Embryonic facial prominence (tissue), 1 donor: Measurements from ENCODE around the gene MPRIP.
"Not testable (repeated sequence)": the region's sequence is repeated elsewhere in the genome, so short reads cannot be mapped to it uniquely, and the experiment has no call there.

Experiments used
- DNase-seq: peaks from one replicate; pipeline ENCODE4 v3.0.0-alpha.2; 2016; ENCODE audit errors: extremely low spot score

Gene MPRIP

DNA sequence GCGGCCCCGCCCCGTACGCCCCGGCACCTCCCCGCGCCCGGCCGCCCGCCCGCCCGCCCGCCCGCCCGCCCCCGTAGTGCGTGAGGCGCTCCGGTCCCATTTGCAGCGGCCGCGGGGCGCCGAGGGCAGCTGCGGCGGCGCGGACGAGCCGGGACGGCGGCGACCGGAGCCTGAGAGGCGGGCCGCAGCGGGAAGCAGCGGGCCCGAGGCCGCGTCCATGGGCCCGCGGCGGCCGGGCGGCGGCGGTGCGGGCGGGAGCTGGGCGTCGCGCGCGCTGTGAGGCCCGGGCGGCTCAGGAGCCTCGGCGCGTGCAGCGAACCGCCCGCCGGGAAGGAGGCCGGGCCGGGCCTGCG, at the start of gene MPRIP:
MPRIP (plus strand) TSS at position 74 of the 353 bp plus-strand sequence. CDS start 392 bp downstream, outside the sequence.
- no peak for DNase-seq

DNA sequence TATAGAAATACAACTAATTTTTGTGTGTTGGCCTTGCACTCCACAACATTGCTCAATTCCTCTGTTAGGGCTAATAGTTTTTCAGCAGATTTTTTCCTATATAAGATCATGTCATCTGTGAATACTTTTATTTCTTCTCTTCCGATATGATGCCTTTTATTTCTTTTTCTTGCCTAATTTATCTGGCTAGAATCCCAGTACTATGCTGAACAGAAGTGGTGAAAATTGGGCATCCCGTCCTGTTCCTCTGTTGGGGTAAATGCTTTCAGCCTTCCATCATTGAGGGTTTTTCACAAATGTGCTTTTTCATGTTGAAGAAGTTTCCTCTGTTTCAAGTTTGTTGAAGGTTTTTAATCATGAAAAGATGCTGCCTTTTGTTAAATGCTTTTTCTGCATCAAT, 47.6 kb upstream of the MPRIP start:
- DNase-seq: no peak

DNA sequence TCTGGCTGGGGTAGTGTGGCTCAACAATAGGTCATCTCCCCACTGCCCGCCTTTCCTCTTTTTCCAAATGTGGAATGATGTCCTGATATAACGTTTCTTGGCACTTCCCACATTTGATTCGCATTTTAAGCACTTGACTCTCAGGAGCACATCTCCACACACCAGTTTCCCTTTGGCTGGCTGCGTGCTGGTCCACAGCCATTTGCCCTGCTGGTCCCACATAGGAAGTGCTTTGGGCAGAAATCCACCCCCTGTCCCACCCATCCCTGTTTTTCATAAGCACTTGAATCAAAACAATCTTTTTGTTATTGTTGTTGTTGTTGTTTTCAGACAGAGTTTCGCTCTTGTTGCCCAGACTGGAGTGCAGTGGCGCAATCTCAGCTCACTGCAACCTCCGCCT, 46.3 kb upstream of the MPRIP start:
- no peak for DNase-seq

- not testable (repeated sequence) for DNase-seq
These were observed 45.5 kb upstream of the MPRIP start for GRCh38 chr17:16996726-16997125.

DNA sequence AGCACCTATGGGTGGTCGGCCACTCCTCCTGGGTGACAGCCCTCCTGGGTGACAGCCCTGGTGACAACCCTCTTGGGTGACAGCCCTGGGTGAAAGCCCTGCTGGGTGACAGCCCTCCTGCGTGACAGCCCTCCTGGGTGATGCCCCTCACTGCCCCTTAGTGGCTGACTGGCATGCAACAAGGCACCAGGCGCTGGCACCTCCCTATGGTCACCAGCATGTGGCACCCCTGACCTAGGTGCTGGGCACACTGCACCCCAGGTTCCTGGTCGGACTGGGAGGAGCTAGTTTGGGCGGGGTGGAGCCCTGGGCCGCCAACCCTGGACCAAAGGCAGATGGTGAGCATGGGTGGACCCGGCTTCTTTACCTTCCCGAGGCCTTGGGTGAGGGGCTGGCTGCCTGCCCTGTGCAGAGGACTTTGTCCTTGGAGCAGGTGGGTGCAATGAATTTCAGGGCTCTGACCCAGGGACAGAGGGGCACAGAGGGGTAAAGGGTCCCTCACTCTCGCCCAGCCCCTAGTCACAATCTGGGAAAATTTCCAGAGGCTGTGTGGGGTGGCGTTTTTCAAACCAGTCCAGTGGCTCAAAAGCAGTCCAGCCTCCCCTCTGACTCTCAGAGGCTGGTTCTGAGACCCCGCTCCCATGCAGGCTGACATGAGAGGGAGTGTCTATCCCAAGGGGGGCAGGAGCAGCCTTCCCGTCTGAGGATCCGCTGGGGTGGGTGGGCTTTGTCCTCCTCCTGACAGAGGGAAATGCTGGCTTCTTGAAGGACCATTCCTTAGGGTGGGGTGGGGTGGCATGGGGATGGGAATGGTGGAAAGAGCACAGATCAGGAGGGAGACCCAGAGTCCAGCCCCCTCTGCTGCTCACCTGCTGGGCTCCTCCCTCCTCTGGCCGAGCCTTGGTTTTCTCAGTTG, 44.5 kb upstream of the MPRIP start:
- DNase-seq: no peak

DNA sequence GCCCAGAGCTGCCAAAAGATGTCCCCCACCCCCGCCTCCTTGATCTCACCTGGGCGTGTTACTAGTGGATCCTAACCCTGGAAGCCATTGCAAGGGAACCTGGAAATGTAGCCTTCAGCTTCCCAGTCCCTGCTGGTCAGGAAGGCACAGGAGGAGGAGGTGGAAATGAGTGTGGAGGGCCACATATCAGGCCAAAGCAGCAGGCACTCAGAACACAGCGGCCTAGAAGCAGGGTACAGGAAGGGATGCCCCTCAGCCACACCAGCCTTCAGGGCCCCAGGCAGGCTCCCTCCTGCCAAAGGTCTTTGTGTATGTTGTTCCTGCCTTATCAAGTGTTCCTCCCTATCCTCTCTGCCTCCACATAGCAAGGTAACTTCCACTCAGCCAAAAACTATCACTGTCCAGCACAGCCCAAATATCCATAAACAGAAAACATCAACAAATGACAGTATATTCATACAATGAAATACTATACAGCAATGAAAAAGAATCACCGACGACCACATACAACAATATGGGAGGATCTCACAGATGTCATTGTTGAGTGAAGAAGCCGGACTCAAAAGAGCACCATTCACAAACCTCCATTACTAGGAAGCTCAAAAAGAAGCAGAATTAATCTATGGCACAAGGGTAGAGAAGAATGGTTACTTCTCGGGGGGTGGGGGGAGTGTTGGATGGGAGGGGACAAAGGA, 42.2 kb upstream of the MPRIP start:
- DNase-seq: no peak

DNA sequence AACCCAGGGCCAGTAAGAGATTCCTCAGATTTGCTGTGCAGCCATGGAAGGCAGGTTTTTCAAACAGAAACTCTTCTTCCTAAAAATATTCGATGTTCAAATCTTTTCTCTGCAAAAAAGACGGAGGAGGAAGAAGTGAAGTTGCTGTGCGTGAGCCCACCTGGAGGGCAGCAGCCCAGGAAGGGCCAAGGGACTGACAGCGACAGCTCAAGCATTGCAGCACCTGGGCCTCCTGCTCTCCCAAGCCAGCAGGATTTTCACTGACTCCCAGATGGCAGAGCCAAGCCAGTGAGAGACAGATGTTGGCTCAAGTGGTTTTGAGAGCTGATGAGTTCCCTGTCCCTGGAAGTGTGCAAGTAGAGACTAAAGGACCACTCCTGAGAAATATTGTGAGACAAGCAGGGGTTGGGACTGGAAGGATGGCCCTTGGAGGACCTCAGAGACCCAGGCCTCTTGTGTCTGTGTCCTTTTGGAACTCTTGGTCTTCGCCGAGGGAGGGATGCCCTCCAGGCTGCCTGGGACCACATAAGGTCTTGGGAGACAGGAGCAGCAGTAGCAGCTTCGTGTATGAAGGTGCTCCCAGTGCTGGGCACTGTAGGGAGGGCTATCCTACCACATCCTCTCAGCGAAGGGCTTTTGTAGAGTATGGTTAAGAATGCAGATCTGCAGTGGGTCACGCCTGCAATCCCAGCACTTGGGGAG, 41.0 kb upstream of the MPRIP start:
- DNase-seq: no peak

DNA sequence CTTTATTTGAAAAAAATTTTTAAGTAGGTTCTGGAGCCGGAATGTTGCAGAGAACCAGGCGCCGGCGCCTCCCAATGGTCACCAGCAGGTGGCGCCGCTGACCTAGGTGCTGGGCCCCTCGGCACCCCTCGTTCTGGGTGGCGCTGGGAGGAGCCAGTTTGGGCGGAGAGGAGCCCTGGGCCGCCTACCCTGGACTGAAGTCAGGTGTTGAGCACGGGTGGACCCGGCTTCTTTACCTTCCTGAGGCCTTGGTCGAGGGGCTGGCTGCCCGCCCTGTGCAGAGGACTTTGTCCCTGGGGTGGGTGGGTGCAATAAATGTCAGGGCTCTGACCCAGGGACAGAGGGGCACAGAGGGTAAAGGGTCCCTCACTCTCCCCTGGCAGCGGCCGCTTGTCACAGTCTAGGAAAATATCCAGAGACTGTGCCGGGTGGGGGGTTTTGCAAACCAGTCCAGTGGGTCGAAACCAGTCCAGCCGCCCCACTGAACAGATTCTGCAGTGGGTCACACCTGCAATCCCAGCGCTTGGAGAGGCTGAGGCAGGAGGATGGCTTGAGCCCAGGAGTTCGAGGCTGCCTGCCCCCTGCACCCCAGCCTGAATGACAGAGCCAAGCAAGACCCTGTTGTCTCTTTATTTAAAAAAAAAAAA, 40.3 kb upstream of the MPRIP start:
- DNase-seq: peak; percentile 17

GRCh38 chr17:17002731-17003715, 39.2 kb upstream of the MPRIP start:
- not testable (repeated sequence) for DNase-seq

DNA sequence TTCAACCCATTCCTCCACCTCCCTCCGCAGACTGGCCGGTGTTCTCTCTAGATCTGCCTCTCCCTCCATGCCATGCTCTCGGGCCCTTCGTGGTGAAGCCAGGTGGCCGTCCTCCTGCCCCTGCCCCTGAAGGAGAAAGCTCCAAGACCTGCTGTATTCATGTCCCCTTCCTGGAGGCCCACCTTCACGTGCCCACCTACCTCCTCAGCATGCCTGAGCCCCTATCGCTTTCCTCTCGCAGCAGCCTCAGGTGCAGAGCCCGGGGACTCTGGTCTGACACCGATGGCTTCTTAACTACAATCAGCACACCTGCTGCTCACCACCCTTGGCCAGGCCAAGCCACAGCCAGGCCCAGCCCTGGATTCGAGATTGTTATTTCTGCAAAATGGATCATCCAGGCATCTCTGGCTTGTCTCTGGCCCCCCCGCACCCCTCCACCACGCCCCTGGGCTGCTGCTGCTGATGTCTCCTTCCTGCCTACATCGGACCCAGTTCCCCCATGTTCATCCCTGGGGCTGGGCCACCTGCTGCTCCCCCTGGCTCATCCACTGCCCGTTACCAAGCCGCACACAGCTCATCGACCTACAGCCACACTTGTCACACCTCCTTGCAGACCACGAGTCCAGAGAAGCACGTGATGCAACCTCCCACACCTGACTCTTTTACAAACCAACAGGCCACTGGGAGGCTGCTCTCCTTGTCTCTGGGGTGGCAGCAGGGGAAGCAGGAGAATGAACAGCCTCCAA, 37.8 kb upstream of the MPRIP start:
- DNase-seq: no peak

DNA sequence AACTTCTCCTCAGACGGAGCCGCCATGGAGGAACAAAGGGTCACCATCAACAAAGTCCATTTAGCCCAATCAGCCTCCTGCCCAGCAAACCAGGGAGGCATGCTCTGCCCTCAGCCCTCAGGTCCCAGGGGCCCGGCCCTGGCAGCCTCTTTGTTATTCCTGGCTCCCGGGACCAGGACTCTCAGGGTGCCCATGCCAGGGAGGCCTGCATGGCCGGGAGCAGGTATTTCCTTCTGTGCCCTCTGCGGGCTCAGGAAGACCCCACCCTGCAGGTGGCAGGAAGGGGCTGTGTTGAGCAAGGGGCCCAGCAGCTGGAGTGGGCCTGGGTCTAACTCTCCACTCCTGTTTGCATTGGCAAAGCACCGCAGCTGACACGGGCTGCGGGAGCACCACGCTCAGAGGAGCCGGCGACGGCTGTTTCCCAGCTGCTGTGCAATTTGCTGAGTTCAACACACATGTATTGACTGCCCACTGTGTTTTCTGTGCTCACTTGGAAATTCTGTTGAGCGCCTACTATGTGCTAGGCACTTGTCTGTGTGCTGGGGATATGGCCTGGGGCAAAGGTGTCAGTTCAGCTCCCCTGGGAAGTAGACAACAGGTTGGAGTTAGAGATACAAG, 37.2 kb upstream of the MPRIP start:
- not testable (repeated sequence) for DNase-seq

DNA sequence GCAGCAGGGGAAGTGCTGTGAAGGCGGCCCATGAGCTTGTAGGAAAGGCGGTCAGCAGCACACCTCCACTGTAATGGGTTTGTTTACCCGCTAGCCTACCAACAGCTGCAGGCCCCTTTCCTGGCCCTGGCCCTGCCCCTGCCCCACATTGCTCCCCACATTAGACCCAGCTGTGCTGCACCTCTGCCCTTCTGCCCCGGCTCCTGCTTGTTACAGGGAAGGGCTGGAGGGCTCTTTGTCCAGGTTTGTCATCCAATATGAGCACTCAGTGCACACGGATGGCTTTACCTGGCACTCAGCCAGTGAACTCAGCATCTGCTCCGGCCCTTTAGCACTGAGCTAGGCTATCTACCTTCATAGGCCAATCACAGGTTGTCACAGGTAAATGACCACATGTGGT, 34.4 kb upstream of the MPRIP start:
- DNase-seq: not testable (repeated sequence)

DNA sequence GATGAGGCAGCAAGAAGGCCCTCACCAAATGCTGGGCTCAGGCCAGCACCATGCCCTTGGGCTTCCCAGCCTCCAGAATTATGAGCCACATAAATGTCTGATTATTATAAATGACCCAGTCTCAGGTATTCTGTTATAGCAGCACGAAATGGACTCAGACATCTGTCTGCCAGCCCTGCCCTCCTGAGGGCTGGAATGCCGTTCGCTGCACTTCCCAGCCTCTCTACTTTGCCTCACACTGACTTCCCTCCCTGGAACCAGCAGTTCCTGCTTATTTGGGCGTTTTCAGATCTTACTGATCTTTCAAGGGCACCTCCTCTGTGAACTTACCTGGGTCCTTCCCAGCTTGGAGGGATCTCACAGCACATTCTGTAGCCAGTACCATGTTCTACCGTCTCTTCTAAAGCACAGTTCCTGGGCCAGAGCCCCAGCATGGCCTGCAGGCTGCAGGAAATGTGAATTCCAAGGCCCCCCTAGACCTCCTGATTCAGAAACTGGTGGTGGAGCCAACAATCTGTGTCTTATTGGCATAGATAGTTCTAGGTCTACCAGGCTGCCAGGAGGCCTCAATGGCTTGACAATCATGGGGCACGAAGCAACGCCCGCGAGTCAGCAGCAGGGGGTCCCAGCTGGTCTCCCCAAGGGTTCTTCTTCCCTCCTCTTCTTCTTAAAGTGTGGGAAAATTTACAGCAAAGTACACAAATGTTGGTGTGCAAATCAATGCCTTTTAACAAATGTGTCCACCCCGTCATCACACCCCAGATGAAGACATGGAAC, 33.4 kb upstream of the MPRIP start:
- DNase-seq: not testable (repeated sequence)

- not testable (repeated sequence) for DNase-seq
These were observed 32.3 kb upstream of the MPRIP start for GRCh38 chr17:17009972-17010371.

- DNase-seq: not testable (repeated sequence)
These were observed 31.7 kb upstream of the MPRIP start for GRCh38 chr17:17010545-17011034.

GRCh38 chr17:17011043-17011907, 31.0 kb upstream of the MPRIP start:
- not testable (repeated sequence) for DNase-seq
